Erythroblast (primary cell): ENCODE results near the gene AXIN1.

Experiments used
- GATA1 ChIP-seq: IDR thresholded peaks from 2 replicates; pipeline ENCODE4 v1.6.1; 2011; ENCODE audit warnings: low read depth, mild to moderate bottlenecking, control low read depth, low read length, moderate library complexity
- POLR2A ChIP-seq: IDR thresholded peaks from 2 replicates; pipeline ENCODE4 v1.6.1; 2011; ENCODE audit warnings: mild to moderate bottlenecking, low read length

DNA sequence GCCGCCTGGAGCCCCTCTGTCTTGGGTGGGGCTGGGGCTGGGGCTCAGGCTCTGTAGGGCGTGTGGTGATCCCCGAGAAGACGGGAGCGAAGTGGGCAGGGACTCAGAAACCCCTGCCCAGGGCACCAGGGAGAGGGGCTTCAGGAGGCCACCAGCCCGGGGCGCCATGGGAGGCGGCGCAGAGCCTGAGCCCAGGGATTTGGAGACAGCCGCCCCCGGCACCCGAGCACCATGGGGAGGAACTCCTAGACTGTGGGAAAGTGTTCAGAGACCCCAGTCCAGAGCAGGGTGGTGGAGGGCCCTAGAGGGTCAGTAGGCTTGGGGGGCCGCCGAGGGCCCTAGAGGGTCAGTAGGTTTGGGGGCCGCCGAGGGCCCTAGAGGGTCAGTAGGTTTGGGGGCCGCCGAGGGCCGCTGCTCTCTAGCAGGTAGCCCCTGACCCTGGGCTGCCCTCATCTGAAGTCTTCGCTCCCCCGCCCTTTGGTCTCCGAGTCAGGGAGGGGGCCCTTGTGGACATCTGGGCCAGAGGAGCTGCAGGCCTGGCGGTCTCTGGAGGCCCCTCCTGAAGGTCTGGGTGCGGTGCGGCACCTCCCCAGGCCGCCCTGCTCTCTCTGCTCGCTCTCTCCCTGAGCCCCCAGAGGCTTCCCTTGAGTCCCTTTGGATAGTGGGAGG is 71.4 kb downstream of the AXIN1 start:
- TF ChIP-seq POLR2A (no peak), GATA1 (no peak)
